Measurements from ENCODE around the gene IP6K3. TPM values are rescaled to one million over a fixed set of nuclear protein-coding genes. Genes with fewer than 3 reads are reported as not detected.

IP6K3 gene
- total RNA-seq, 1 experiment from 2014 or later = not detected

- POLR2A ChIA-PET = no interaction called here
- DNase-seq (ENCODE audit: low read depth, low spot score) = no peak
- TF ChIP-seq TCF7L2 (IDR thresholded peaks at IDR 0.05; ENCODE audit: low read depth, low read length) = no peak
- no peak for TF ChIP-seq SIN3A (IDR thresholded peaks at IDR 0.05; ENCODE audit: borderline replicate concordance, insufficient read depth, low read depth, low read length)
- no peak for TF ChIP-seq REST (IDR thresholded peaks at IDR 0.05; ENCODE audit: insufficient read depth in 1 of 2, low read depth in 2 of 2, low read length in 1 of 2)
- no peak for TF ChIP-seq POLR2AphosphoS5 (IDR thresholded peaks at IDR 0.05; ENCODE audit: low read depth, low read length)
- no peaks in the 10 kb centered on the region for H3K27me3 ChIP-seq (ENCODE audit: control insufficient read depth, insufficient read depth, low read length)
- no peak for ATAC-seq
- H3K4me3 ChIP-seq (ENCODE audit: low read depth in 2 of 2, low read length in 2 of 2) = no peak overlapping the region
- in situ Hi-C loops (cut with HindIII; ENCODE audit: low pct_unique_long_range_greater_than_20kb, low sequenced_read_pairs) (no loop called here), intact Hi-C loops (cut with micrococcal nuclease; ENCODE audit: unreplicated experiment) (no loop called here)
- no peaks in the 10 kb centered on the region for H3K4me1 ChIP-seq (ENCODE audit: control insufficient read depth, insufficient read depth, low read length)
- CTCF ChIA-PET = no interaction called here
- BruUV-seq (replicated peaks) = no TSS peak
- no peaks in the 10 kb centered on the region for H3K9me3 ChIP-seq (ENCODE audit: control insufficient read depth, insufficient read depth, low read depth, low read length)
- H3K27ac ChIP-seq (ENCODE audit: low read length) = no peak overlapping the region
- no peaks in the 10 kb centered on the region for H3K36me3 ChIP-seq (ENCODE audit: control insufficient read depth, insufficient read depth, low read length)
Observed at GRCh38 chr6:33727126-33727525, 19.6 kb downstream of the IP6K3 start.

GRCh38 chr6:33726696-33727095 is 20.0 kb downstream of the IP6K3 start:
- no peak for TF ChIP-seq SIN3A (IDR thresholded peaks at IDR 0.05; ENCODE audit: borderline replicate concordance, insufficient read depth, low read depth, low read length)
- TF ChIP-seq REST (IDR thresholded peaks at IDR 0.05; ENCODE audit: insufficient read depth in 1 of 2, low read depth in 2 of 2, low read length in 1 of 2) = no peak
- TF ChIP-seq, protein P1, sequence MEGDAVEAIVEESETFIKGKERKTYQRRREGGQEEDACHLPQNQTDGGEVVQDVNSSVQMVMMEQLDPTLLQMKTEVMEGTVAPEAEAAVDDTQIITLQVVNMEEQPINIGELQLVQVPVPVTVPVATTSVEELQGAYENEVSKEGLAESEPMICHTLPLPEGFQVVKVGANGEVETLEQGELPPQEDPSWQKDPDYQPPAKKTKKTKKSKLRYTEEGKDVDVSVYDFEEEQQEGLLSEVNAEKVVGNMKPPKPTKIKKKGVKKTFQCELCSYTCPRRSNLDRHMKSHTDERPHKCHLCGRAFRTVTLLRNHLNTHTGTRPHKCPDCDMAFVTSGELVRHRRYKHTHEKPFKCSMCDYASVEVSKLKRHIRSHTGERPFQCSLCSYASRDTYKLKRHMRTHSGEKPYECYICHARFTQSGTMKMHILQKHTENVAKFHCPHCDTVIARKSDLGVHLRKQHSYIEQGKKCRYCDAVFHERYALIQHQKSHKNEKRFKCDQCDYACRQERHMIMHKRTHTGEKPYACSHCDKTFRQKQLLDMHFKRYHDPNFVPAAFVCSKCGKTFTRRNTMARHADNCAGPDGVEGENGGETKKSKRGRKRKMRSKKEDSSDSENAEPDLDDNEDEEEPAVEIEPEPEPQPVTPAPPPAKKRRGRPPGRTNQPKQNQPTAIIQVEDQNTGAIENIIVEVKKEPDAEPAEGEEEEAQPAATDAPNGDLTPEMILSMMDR (IDR thresholded peaks at IDR 0.05) = no peak
- no peak for TF ChIP-seq POLR2AphosphoS5 (IDR thresholded peaks at IDR 0.05; ENCODE audit: low read depth, low read length)
- TF ChIP-seq TCF7L2 (IDR thresholded peaks at IDR 0.05; ENCODE audit: low read depth, low read length) = no peak
- Histone ChIP-seq H3K27me3 (ENCODE audit: control insufficient read depth, insufficient read depth, low read length) (no peaks in the 10 kb centered on the region), H3K27ac (ENCODE audit: low read length) (no peak overlapping the region), H3K36me3 (ENCODE audit: control insufficient read depth, insufficient read depth, low read length) (no peaks in the 10 kb centered on the region), H3K4me1 (ENCODE audit: control insufficient read depth, insufficient read depth, low read length) (no peaks in the 10 kb centered on the region), H3K4me3 (ENCODE audit: low read depth in 2 of 2, low read length in 2 of 2) (no peak overlapping the region), H3K9me3 (ENCODE audit: control insufficient read depth, insufficient read depth, low read depth, low read length) (no peaks in the 10 kb centered on the region)
- POLR2A ChIA-PET = no interaction called here
- in situ Hi-C loops (cut with HindIII; ENCODE audit: low pct_unique_long_range_greater_than_20kb, low sequenced_read_pairs) = no loop called here
- no peak for ATAC-seq
- DNase-seq (ENCODE audit: low read depth, low spot score) = no peak
- intact Hi-C loops (cut with micrococcal nuclease; ENCODE audit: unreplicated experiment) = no loop called here
- no TSS peak for BruUV-seq (replicated peaks)
- CTCF ChIA-PET = no interaction called here

Measured in Panc1 (cell line).